PFSK-1 (cell line): ENCODE measurements around the gene ANKDD1B.

Experiments
- FOXP2 ChIP-seq: optimal IDR thresholded peaks from 2 replicates; pipeline ENCODE3; 2011; ENCODE audit warnings: borderline replicate concordance, control low read depth, inconsistent platforms; ENCODE audit not compliant: insufficient read depth; ENCODE audit errors: extremely low read length, extremely low read depth
- POLR2AphosphoS5 ChIP-seq: IDR thresholded peaks from 2 replicates; pipeline ENCODE4 v1.6.1; 2012; ENCODE audit warnings: low read depth, mild to moderate bottlenecking, control low read depth, low read length, moderate library complexity
- REST ChIP-seq, 2 experiments: IDR thresholded peaks; 2 replicates each; pipeline versions ENCODE4 v1.6.1 to v1.8.0; 2011 to 2012; ENCODE audit warnings: low read depth in 2 of 2, low read length in 2 of 2, control low read depth in 1 of 2, inconsistent platforms in 1 of 2, mild to moderate bottlenecking in 1 of 2, moderate library complexity in 1 of 2; ENCODE audit not compliant: insufficient read depth in 1 of 2
- SIN3A ChIP-seq: IDR thresholded peaks from 2 replicates; pipeline ENCODE4 v1.6.1; 2012; ENCODE audit warnings: mild to moderate bottlenecking, low read length, moderate library complexity, borderline replicate concordance; ENCODE audit not compliant: insufficient read depth
- TAF1 ChIP-seq: IDR thresholded peaks from 2 replicates; pipeline ENCODE4 v1.6.1; 2012; ENCODE audit warnings: low read length, control low read depth, borderline replicate concordance; ENCODE audit not compliant: insufficient read depth

Gene ANKDD1B

GRCh38 chr5:75717082-75717922 is 106.0 kb downstream of the ANKDD1B start, which contains the start of gene POC5:
TSS of gene POC5 (minus strand) at chr5:75717437. CDS start at chr5:75712937, 4,500 bp downstream.
- peak; percentile 96 for TF ChIP-seq POLR2AphosphoS5
- peak; percentile 64 for TF ChIP-seq FOXP2
- TF ChIP-seq TAF1, result peak; percentile 76; the same call in 1 of the 2 replicates
- TF ChIP-seq SIN3A, result peak; percentile 85; the same call in 1 of the 2 replicates
- TF ChIP-seq REST (IDR thresholded peaks at IDR 0.05; ENCODE audit: insufficient read depth in 1 of 2, low read depth in 2 of 2, low read length in 2 of 2), result peak in 1 of 2 experiments; percentile 53; a peak in 1 of 4 replicates

- TF ChIP-seq POLR2AphosphoS5, result no peak
- no peak for TF ChIP-seq TAF1
- TF ChIP-seq REST (IDR thresholded peaks at IDR 0.05; ENCODE audit: insufficient read depth in 1 of 2, low read depth in 2 of 2, low read length in 2 of 2), result no peak
- no peak for TF ChIP-seq FOXP2
These were observed 109.6 kb downstream of the ANKDD1B start for GRCh38 chr5:75720882-75721281.
